Fibroblast of peridontal ligament (primary cell): ENCODE data around the gene BHMT.
"Not testable (repeated sequence)": the region's sequence is repeated elsewhere in the genome, so short reads cannot be mapped to it uniquely, and the experiment has no call there.

ENCODE experiments used
- DNase-seq: peaks from one replicate; pipeline ENCODE4 v3.0.0-alpha.2; 2010; ENCODE audit errors: extremely low read depth

BHMT gene

GRCh38 chr5:79171635-79172245 lies 60.1 kb downstream of the BHMT start:
- no peak for DNase-seq

DNA sequence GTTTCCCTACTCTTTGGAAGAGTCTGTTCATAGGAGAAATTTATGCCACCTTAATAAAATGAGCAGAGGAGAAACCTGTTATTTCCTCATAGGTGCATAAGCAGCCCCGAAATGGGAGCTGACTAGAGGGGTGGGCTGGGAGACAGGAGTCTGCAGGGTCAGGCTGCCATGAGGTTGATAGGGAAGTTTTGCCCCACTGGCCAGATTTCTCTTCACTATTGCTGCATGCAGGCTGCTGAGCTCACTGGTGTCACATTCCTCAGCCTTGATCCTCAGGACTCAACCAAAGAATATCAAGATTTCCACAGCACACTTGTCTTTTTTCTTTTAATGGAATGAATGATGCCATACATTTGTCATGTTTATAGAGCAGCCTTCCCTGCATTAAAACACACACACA lies 60.7 kb downstream of the BHMT start:
- DNase-seq, result no peak

DNA sequence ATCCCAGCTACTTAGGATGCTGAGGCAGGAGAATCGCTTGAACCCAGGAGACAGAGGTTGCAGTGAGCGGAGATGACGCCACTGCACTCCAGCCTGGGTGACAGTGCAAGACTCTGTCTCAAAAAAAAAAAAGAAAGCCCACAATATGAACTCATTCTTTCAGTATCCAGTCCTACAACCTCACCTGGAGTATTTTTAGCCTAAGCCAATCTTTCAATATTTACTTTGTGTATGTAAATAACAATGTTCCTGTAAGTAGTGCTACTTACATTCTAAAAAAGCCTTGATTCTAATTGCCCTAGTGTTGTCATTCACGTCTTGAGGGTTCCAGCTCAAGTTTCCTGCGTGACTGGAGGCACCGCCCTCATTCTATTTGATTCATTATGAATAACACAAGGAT lies 62.0 kb downstream of the BHMT start:
- no peak for DNase-seq

- not testable (repeated sequence) for DNase-seq
Measured at GRCh38 chr5:79180449-79180848, 68.8 kb downstream of the BHMT start.

GRCh38 chr5:79181419-79182022 lies 69.9 kb downstream of the BHMT start:
- peak; percentile 45 for DNase-seq
